ENCODE measurements around the gene SYT2. TPM values are rescaled to one million over a fixed set of nuclear protein-coding genes. Genes with fewer than 3 reads are reported as not detected.

SYT2 gene
- polyA plus RNA-seq, 1 experiment = not detected

- no peaks in the 10 kb centered on the region for H3K36me3 ChIP-seq (ENCODE audit: control insufficient read depth, insufficient read depth, low read length)
- peaks cover 23% of the 10 kb centered on the region for H3K27me3 ChIP-seq (ENCODE audit: control insufficient read depth, insufficient read depth, low read length)
- TF ChIP-seq CTCF (IDR thresholded peaks at IDR 0.05; ENCODE audit: insufficient read depth, low read depth, low read length) = no peak
- no peak for DNase-seq (ENCODE audit: low read depth)
- ChIA-PET CTCF (interaction anchor here (0.6 kb wide), 1 partner anchor 11 kb away, joined by 5 read pairs; no protein-coding TSS in a partner anchor), POLR2A (no interaction called here)
- no peak overlapping the region for H3K4me3 ChIP-seq (ENCODE audit: low read depth, low read length)
Observed at GRCh38 chr1:202689493-202690342, 20.5 kb downstream of the SYT2 start.

- Histone ChIP-seq H3K27me3 (ENCODE audit: control insufficient read depth, insufficient read depth, low read length) (peaks cover 24% of the 10 kb centered on the region), H3K36me3 (ENCODE audit: control insufficient read depth, insufficient read depth, low read length) (no peaks in the 10 kb centered on the region), H3K4me3 (ENCODE audit: low read depth, low read length) (no peak overlapping the region)
- ChIA-PET CTCF (interaction anchor here (0.6 to 0.8 kb wide), 2 partner anchors 19 to 143 kb away, joined by 3 to 4 read pairs; no protein-coding TSS in a partner anchor), POLR2A (no interaction called here)
- TF ChIP-seq CTCF (IDR thresholded peaks at IDR 0.05; ENCODE audit: insufficient read depth, low read depth, low read length) = no peak
- DNase-seq (ENCODE audit: low read depth) = no peak
Observed at GRCh38 chr1:202689082-202689481, 21.2 kb downstream of the SYT2 start.

GRCh38 chr1:202688401-202688800 lies 21.9 kb downstream of the SYT2 start:
- H3K27me3 ChIP-seq (ENCODE audit: control insufficient read depth, insufficient read depth, low read length) = peaks cover 24% of the 10 kb centered on the region
- POLR2A ChIA-PET = no interaction called here
- no peak for DNase-seq (ENCODE audit: low read depth)
- H3K36me3 ChIP-seq (ENCODE audit: control insufficient read depth, insufficient read depth, low read length) = no peaks in the 10 kb centered on the region
- CTCF ChIA-PET = interaction anchor here (0.6 to 0.8 kb wide), 2 partner anchors 18 to 144 kb away, joined by 3 to 4 read pairs; no protein-coding TSS in a partner anchor
- TF ChIP-seq CTCF (IDR thresholded peaks at IDR 0.05; ENCODE audit: insufficient read depth, low read depth, low read length) = no peak
- H3K4me3 ChIP-seq (ENCODE audit: low read depth, low read length) = no peak overlapping the region

GRCh38 chr1:202687798-202688197 lies 22.5 kb downstream of the SYT2 start:
- CTCF ChIA-PET = no interaction called here

More at GRCh38 chr1:202687798-202688197, 22.5 kb downstream of the SYT2 start:
- Histone ChIP-seq H3K27me3 (ENCODE audit: control insufficient read depth, insufficient read depth, low read length) (peaks cover 29% of the 10 kb centered on the region), H3K4me3 (ENCODE audit: low read depth, low read length) (no peak overlapping the region), H3K36me3 (ENCODE audit: control insufficient read depth, insufficient read depth, low read length) (no peaks in the 10 kb centered on the region)
- POLR2A ChIA-PET = no interaction called here
- no peak for DNase-seq (ENCODE audit: low read depth)
- no peak for TF ChIP-seq CTCF (IDR thresholded peaks at IDR 0.05; ENCODE audit: insufficient read depth, low read depth, low read length)

All from BJ (cell line).